Effector memory CD4-positive, alpha-beta T cell (primary cell): ENCODE data around the gene FBXO31.
"Not testable (repeated sequence)": the region's sequence is repeated elsewhere in the genome, so short reads cannot be mapped to it uniquely, and the experiment has no call there.

ENCODE experiments used
- DNase-seq, 3 donors: peaks; one replicate each; pipeline ENCODE4 v3.0.0-alpha.2; 2020
- H3K27ac ChIP-seq: 2 replicates; pipeline ENCODE4 v1.7.0; 2013; ENCODE audit warnings: mild to moderate bottlenecking, low read length, moderate library complexity; ENCODE audit not compliant: insufficient read depth, poor library complexity, severe bottlenecking
- H3K27me3 ChIP-seq: replicated peaks from 2 replicates; pipeline ENCODE4 v1.7.0; 2013; ENCODE audit warnings: mild to moderate bottlenecking, low read length; ENCODE audit not compliant: insufficient read depth, control insufficient read depth, poor library complexity, severe bottlenecking
- H3K36me3 ChIP-seq: 2 replicates; pipeline ENCODE4 v1.7.0; 2013; ENCODE audit warnings: mild to moderate bottlenecking, low read length, moderate library complexity; ENCODE audit not compliant: control insufficient read depth, insufficient read depth
- H3K4me1 ChIP-seq: 2 replicates; pipeline ENCODE4 v1.7.0; 2013; ENCODE audit warnings: low read length, mild to moderate bottlenecking; ENCODE audit not compliant: control insufficient read depth, insufficient read depth, poor library complexity, severe bottlenecking
- H3K4me3 ChIP-seq: 2 replicates; pipeline ENCODE4 v1.7.0; 2013; ENCODE audit warnings: low read length, low read depth, mild to moderate bottlenecking; ENCODE audit not compliant: insufficient read depth, poor library complexity, severe bottlenecking
- H3K9me3 ChIP-seq: 2 replicates; pipeline ENCODE4 v1.7.0; 2013; ENCODE audit warnings: mild to moderate bottlenecking, low read length, moderate library complexity; ENCODE audit not compliant: control insufficient read depth

FBXO31 gene

GRCh38 chr16:87342978-87343752 lies 40.4 kb downstream of the FBXO31 start:
- no peaks in the 10 kb centered on the region for H3K9me3 ChIP-seq
- no peaks in the 10 kb centered on the region for H3K27me3 ChIP-seq
- H3K4me1 ChIP-seq, result peaks cover 8% of the 10 kb centered on the region
- DNase-seq, result no peak
- peaks cover 52% of the 10 kb centered on the region for H3K36me3 ChIP-seq
- H3K27ac ChIP-seq, result no peak overlapping the region
- no peak overlapping the region for H3K4me3 ChIP-seq

GRCh38 chr16:87342504-87342903 lies 41.1 kb downstream of the FBXO31 start:
- Histone ChIP-seq H3K27ac (no peak overlapping the region), H3K27me3 (no peaks in the 10 kb centered on the region), H3K9me3 (no peaks in the 10 kb centered on the region), H3K4me1 (peaks cover 8% of the 10 kb centered on the region), H3K4me3 (no peak overlapping the region), H3K36me3 (peaks cover 52% of the 10 kb centered on the region)
- no peak for DNase-seq

GRCh38 chr16:87340198-87340597 lies 43.4 kb downstream of the FBXO31 start:
- no peak for DNase-seq
- peaks cover 3% of the 10 kb centered on the region for H3K4me1 ChIP-seq

GRCh38 chr16:87339724-87340105 lies 43.9 kb downstream of the FBXO31 start:
- not testable (repeated sequence) for H3K4me3 ChIP-seq, H3K27me3 ChIP-seq, DNase-seq, H3K9me3 ChIP-seq, H3K27ac ChIP-seq, H3K4me1 ChIP-seq
- peaks cover 57% of the 10 kb centered on the region for H3K36me3 ChIP-seq

More at GRCh38 chr16:87340198-87340597, 43.4 kb downstream of the FBXO31 start:
- peaks cover 53% of the 10 kb centered on the region for H3K36me3 ChIP-seq
- H3K27me3 ChIP-seq, result no peaks in the 10 kb centered on the region
- no peak overlapping the region for H3K4me3 ChIP-seq
- H3K27ac ChIP-seq, result no peak overlapping the region
- no peaks in the 10 kb centered on the region for H3K9me3 ChIP-seq

GRCh38 chr16:87339086-87339723 lies 44.4 kb downstream of the FBXO31 start:
- no peaks in the 10 kb centered on the region for H3K9me3 ChIP-seq

GRCh38 chr16:87338155-87338765 lies 45.3 kb downstream of the FBXO31 start:
- Histone ChIP-seq H3K36me3 (peaks cover 62% of the 10 kb centered on the region), H3K9me3 (no peaks in the 10 kb centered on the region), H3K4me3 (no peak overlapping the region), H3K27me3 (no peaks in the 10 kb centered on the region), H3K27ac (no peak overlapping the region), H3K4me1 (no peaks in the 10 kb centered on the region)
- no peak for DNase-seq

More at GRCh38 chr16:87339086-87339723, 44.4 kb downstream of the FBXO31 start:
- H3K27me3 ChIP-seq, result no peaks in the 10 kb centered on the region
- no peak overlapping the region for H3K27ac ChIP-seq
- H3K36me3 ChIP-seq, result peaks cover 61% of the 10 kb centered on the region
- no peak for DNase-seq
- no peak overlapping the region for H3K4me3 ChIP-seq
- no peaks in the 10 kb centered on the region for H3K4me1 ChIP-seq

- no peaks in the 10 kb centered on the region for H3K4me1 ChIP-seq
- H3K27me3 ChIP-seq, result no peaks in the 10 kb centered on the region
- H3K4me3 ChIP-seq, result no peak overlapping the region
- H3K27ac ChIP-seq, result no peak overlapping the region
- H3K36me3 ChIP-seq, result peaks cover 62% of the 10 kb centered on the region
- H3K9me3 ChIP-seq, result no peaks in the 10 kb centered on the region
- no peak for DNase-seq
These were observed 46.3 kb downstream of the FBXO31 start for GRCh38 chr16:87337262-87337771.

GRCh38 chr16:87336434-87337240 lies 46.9 kb downstream of the FBXO31 start:
- no peak overlapping the region for H3K27ac ChIP-seq
- no peaks in the 10 kb centered on the region for H3K9me3 ChIP-seq
- no peak overlapping the region for H3K4me3 ChIP-seq
- no peaks in the 10 kb centered on the region for H3K4me1 ChIP-seq
- DNase-seq, result no peak
- no peaks in the 10 kb centered on the region for H3K27me3 ChIP-seq
- H3K36me3 ChIP-seq, result peaks cover 61% of the 10 kb centered on the region

GRCh38 chr16:87335625-87336433 lies 47.7 kb downstream of the FBXO31 start:
- H3K36me3 ChIP-seq, result peaks cover 63% of the 10 kb centered on the region
- no peaks in the 10 kb centered on the region for H3K9me3 ChIP-seq
- no peak overlapping the region for H3K4me3 ChIP-seq

More at GRCh38 chr16:87335625-87336433, 47.7 kb downstream of the FBXO31 start:
- H3K27ac ChIP-seq, result no peak overlapping the region
- DNase-seq, result no peak
- H3K27me3 ChIP-seq, result no peaks in the 10 kb centered on the region
- no peaks in the 10 kb centered on the region for H3K4me1 ChIP-seq
